IMR-90 (cell line): ENCODE results near the gene CEP70. TPM values are rescaled to one million over a fixed set of nuclear protein-coding genes. Genes with fewer than 3 reads are reported as not detected.
"Not testable (repeated sequence)": the region's sequence is repeated elsewhere in the genome, so short reads cannot be mapped to it uniquely, and the experiment has no call there.

ENCODE experiments used
- ATAC-seq: fragments of 200-7000 bp; cut with Tn5 transposase; 2 replicates; pipeline ENCODE4 v1.9.1; 2020; ENCODE audit warnings: low read depth, mild to moderate bottlenecking, moderate library complexity
- BruUV-seq: library from RNA; stranded (reverse); fragments of 400-500 nt; replicated peaks from 2 replicates; lab custom pipeline; 2021; lab: Mats Ljungman, UMichigan
- CTCF ChIA-PET: fragments of 300-600 bp; formaldehyde crosslinking; extraction: SDS; loops from one replicate; lab custom pipeline; 2021; ENCODE audit warnings: antibody characterized with exemption; lab: Yijun Ruan, JAX
- POLR2A ChIA-PET: fragments of 300-600 bp; sonication (Branson Sonifier 250); formaldehyde crosslinking; loops from one replicate; lab custom pipeline; 2022; ENCODE audit warnings: antibody characterized with exemption; ENCODE audit not compliant: unreplicated experiment; lab: Charles Lee
- DNase-seq: peaks from one replicate; pipeline ENCODE4 v3.0.0; 2013
- H2AFZ ChIP-seq: replicated peaks from 2 replicates; pipeline ENCODE3; 2013; ENCODE audit warnings: low read length, mild to moderate bottlenecking; ENCODE audit not compliant: poor library complexity
- H2AK5ac ChIP-seq: 2 replicates; pipeline ENCODE4 v1.6.1; 2013; ENCODE audit warnings: low read depth, low read length, inconsistent platforms
- H2AK9ac ChIP-seq: replicated peaks from 2 replicates; pipeline ENCODE3; 2013; ENCODE audit warnings: mild to moderate bottlenecking, low read depth, low read length, moderate library complexity; ENCODE audit not compliant: poor library complexity
- H2BK120ac ChIP-seq: 2 replicates; pipeline ENCODE4 v1.6.1; 2013; ENCODE audit warnings: low read depth, low read length, inconsistent platforms
- H2BK15ac ChIP-seq: 3 replicates; pipeline ENCODE4 v1.6.1; 2013; ENCODE audit warnings: low read depth, low read length, inconsistent platforms
- H2BK20ac ChIP-seq: 2 replicates; pipeline ENCODE4 v1.6.1; 2013; ENCODE audit warnings: low read depth, mild to moderate bottlenecking, inconsistent platforms, low read length, moderate library complexity
- H2BK5ac ChIP-seq: 2 replicates; pipeline ENCODE4 v1.6.1; 2013; ENCODE audit warnings: mild to moderate bottlenecking, low read depth, low read length, inconsistent platforms; ENCODE audit not compliant: poor library complexity, severe bottlenecking
- H3K14ac ChIP-seq: replicated peaks from 2 replicates; pipeline ENCODE4 v1.6.1; 2013; ENCODE audit warnings: low read depth, low read length, inconsistent platforms
- H3K18ac ChIP-seq: 2 replicates; pipeline ENCODE4 v1.6.1; 2013; ENCODE audit warnings: low read depth, low read length, control low read depth
- H3K23ac ChIP-seq: 2 replicates; pipeline ENCODE4 v1.6.1; 2013; ENCODE audit warnings: low read depth, low read length, inconsistent platforms
- H3K27ac ChIP-seq: 2 replicates; pipeline ENCODE4 v1.5.1; 2013; ENCODE audit warnings: mild to moderate bottlenecking, control low read depth, low read length; ENCODE audit not compliant: insufficient read depth
- H3K27me3 ChIP-seq: 2 replicates; pipeline ENCODE4 v1.6.1; 2013; ENCODE audit warnings: low read length; ENCODE audit not compliant: control insufficient read depth, insufficient read depth
- H3K36me3 ChIP-seq: 2 replicates; pipeline ENCODE4 v1.6.1; 2013; ENCODE audit warnings: low read length, mixed read lengths; ENCODE audit not compliant: control insufficient read depth, insufficient read depth
- H3K4ac ChIP-seq: 2 replicates; pipeline ENCODE4 v1.6.1; 2013; ENCODE audit warnings: low read depth, low read length, inconsistent platforms
- H3K4me1 ChIP-seq: 2 replicates; pipeline ENCODE4 v1.6.1; 2013; ENCODE audit warnings: low read length, mixed read lengths; ENCODE audit not compliant: control insufficient read depth, insufficient read depth
- H3K4me2 ChIP-seq: 2 replicates; pipeline ENCODE4 v1.6.1; 2013; ENCODE audit warnings: low read depth, mild to moderate bottlenecking, control low read depth, low read length, moderate library complexity
- H3K4me3 ChIP-seq: 2 replicates; pipeline ENCODE4 v1.5.1; 2013; ENCODE audit warnings: low read depth, mild to moderate bottlenecking, control low read depth, low read length, moderate library complexity; ENCODE audit not compliant: insufficient read depth
- H3K56ac ChIP-seq: 2 replicates; pipeline ENCODE4 v1.6.1; 2013; ENCODE audit warnings: low read length, inconsistent platforms; ENCODE audit not compliant: insufficient read depth; ENCODE audit errors: extremely low read depth
- H3K79me1 ChIP-seq, 2 experiments: 2 replicates each; pipeline ENCODE4 v1.6.1; 2013; ENCODE audit warnings: low read length in 2 of 2, inconsistent platforms in 1 of 2, low read depth in 1 of 2
- H3K9ac ChIP-seq: 2 replicates; pipeline ENCODE4 v1.6.1; 2013; ENCODE audit warnings: low read depth, low read length, control low read depth
- H3K9me1 ChIP-seq: 2 replicates; pipeline ENCODE4 v1.6.1; 2013; ENCODE audit warnings: low read length, inconsistent platforms; ENCODE audit not compliant: insufficient read depth
- H3K9me3 ChIP-seq: 2 replicates; pipeline ENCODE4 v1.6.1; 2013; ENCODE audit warnings: low read length; ENCODE audit not compliant: control insufficient read depth, insufficient read depth
- H4K20me1 ChIP-seq: 2 replicates; pipeline ENCODE4 v1.6.1; 2013; ENCODE audit warnings: low read length, inconsistent platforms; ENCODE audit not compliant: insufficient read depth
- H4K5ac ChIP-seq: 2 replicates; pipeline ENCODE4 v1.6.1; 2013; ENCODE audit warnings: mild to moderate bottlenecking, low read depth, low read length, control low read depth
- H4K8ac ChIP-seq, 2 experiments: 2 replicates each; pipeline ENCODE4 v1.6.1; 2013; ENCODE audit warnings: low read depth in 2 of 2, low read length in 2 of 2, control low read depth in 1 of 2, inconsistent platforms in 1 of 2
- H4K91ac ChIP-seq: 2 replicates; pipeline ENCODE4 v1.6.1; 2013; ENCODE audit warnings: low read depth, low read length, inconsistent platforms; ENCODE audit not compliant: insufficient read depth
- WGBS, 2 experiments: methylation state at CpG; one replicate each; pipeline versions ENCODE4 v1.1.5 to v1.1.7; 2013; ENCODE audit warnings: missing lambda C conversion rate in 2 of 2; ENCODE audit not compliant: insufficient read length in 1 of 2; ENCODE audit errors: extremely low coverage in 2 of 2; 5-methylcytosine and 5-hydroxymethylcytosine counted together
- dilution Hi-C: fragments of 300-500 bp; cut with HindIII; formaldehyde crosslinking; loops from one replicate; pipeline ENCODE4 v1.14.3; 2018; ENCODE audit warnings: low sequenced_read_pairs; ENCODE audit not compliant: unreplicated experiment
- in situ Hi-C: fragments of 300-500 bp; cut with MboI; formaldehyde crosslinking; loops from 3 replicates; pipeline ENCODE4 v1.14.3; 2019; ENCODE audit warnings: low sequenced_read_pairs, inconsistent platforms, mixed read lengths
- intact Hi-C: fragments of 100-400 bp; cut with micrococcal nuclease; formaldehyde crosslinking; loops from 2 replicates; pipeline ENCODE4 v1.10.0; 2022
- polyA plus RNA-seq, 3 experiments: library from polyadenylated mRNA; depleted of rRNA; stranded (reverse); fragments of >200 nt; gene quantifications; 2 replicates each; pipeline ENCODE4 v1.2.3, GENCODE V29; 2012; ENCODE audit warnings: low replicate concordance in 1 of 3
- total RNA-seq: library from RNA; depleted of rRNA; stranded (reverse); fragments of >200 nt; gene quantifications from 2 replicates; pipeline ENCODE4 v1.2.3, GENCODE V29; 2012

CEP70 gene
- total and polyA plus RNA-seq, 2 of the 4 experiments (the other 2 are of a cell fraction): 4.6 to 11.1 TPM

DNA sequence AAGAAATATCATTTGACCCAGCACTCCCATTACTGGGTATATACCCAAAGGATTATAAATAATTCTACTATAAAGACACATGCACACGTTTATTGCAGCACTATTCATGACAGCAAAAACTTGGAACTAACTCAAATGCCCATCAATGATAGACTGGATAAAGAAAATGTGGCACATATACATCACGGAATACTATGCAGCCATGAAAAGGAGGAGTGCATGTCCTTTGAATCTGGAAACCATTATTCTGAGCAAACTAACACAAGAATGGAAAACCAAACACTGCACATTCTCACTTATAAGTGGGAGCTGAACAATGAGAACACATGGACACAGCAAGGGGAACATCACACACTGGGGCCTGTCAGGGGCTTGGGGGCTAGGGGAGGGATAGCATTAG, 27.8 kb downstream of the CEP70 start:
- H2BK120ac ChIP-seq, DNase-seq, H2BK5ac ChIP-seq, H3K23ac ChIP-seq, H3K36me3 ChIP-seq, H3K18ac ChIP-seq, H2AFZ ChIP-seq, H2AK5ac ChIP-seq, H3K27me3 ChIP-seq, H3K79me1 ChIP-seq, POLR2A ChIA-PET, H3K4me3 ChIP-seq, H2BK15ac ChIP-seq, intact Hi-C loops, H4K8ac ChIP-seq, H4K91ac ChIP-seq, H4K5ac ChIP-seq, BruUV-seq, CTCF ChIA-PET, H3K9me1 ChIP-seq, H2BK20ac ChIP-seq, H3K4me2 ChIP-seq, H3K56ac ChIP-seq, H3K4me1 ChIP-seq, H3K4ac ChIP-seq, in situ Hi-C loops, dilution Hi-C loops, H4K20me1 ChIP-seq, ATAC-seq, H3K27ac ChIP-seq, H3K9ac ChIP-seq, H3K9me3 ChIP-seq, H2AK9ac ChIP-seq, H3K14ac ChIP-seq: not testable (repeated sequence)
- WGBS, 2 experiments: no CpG with 5 or more reads among the region's 2 CpGs

DNA sequence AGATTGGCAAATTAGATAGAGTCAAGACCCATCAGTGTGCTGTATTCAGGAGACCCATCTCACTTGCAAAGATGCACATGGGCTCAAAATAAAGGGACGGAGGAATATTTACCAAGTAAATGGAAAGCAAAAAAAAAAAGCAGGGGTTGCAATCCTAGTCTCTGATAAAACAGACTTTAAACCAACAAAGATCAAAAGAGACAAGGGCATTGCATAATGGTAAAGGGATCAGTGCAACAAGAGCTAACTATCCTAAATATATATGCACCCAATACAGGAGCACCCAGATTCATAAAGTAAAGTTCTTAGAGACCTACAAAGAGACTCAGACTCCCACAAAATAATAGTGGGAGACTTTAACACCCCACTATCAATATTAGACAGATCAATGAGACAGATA, 31.2 kb downstream of the CEP70 start:
- WGBS, 2 experiments: no CpG with 5 or more reads among the region's 1 CpG
- H2BK20ac ChIP-seq, H4K91ac ChIP-seq, H4K8ac ChIP-seq, H3K18ac ChIP-seq, H3K9ac ChIP-seq, H3K23ac ChIP-seq, H2BK15ac ChIP-seq, H3K36me3 ChIP-seq, intact Hi-C loops, in situ Hi-C loops, H3K9me3 ChIP-seq, ATAC-seq, H2AK5ac ChIP-seq, H4K5ac ChIP-seq, H3K56ac ChIP-seq, H4K20me1 ChIP-seq, dilution Hi-C loops, H2BK5ac ChIP-seq, H2BK120ac ChIP-seq, H3K79me1 ChIP-seq, POLR2A ChIA-PET, H3K27ac ChIP-seq, H3K4ac ChIP-seq, H3K4me3 ChIP-seq, H3K9me1 ChIP-seq, H2AFZ ChIP-seq, H3K4me2 ChIP-seq, H2AK9ac ChIP-seq, H3K4me1 ChIP-seq, CTCF ChIA-PET, BruUV-seq, DNase-seq, H3K14ac ChIP-seq, H3K27me3 ChIP-seq: not testable (repeated sequence)
